Chondrocyte (in vitro differentiated cells): ENCODE measurements around the gene SLC46A1. TPM values are rescaled to one million over a fixed set of nuclear protein-coding genes. Genes with fewer than 3 reads are reported as not detected.

Experiments used
- DNase-seq: peaks from one replicate; pipeline ENCODE4 v3.0.0; 2021; ENCODE audit warnings: mixed read lengths, low spot score
- H3K27ac Mint-ChIP-seq: one replicate; pipeline ENCODE4 v1.8.0; 2021; ENCODE audit warnings: mild to moderate bottlenecking, moderate library complexity, mixed read lengths; ENCODE audit not compliant: unreplicated experiment
- H3K27me3 Mint-ChIP-seq: 2 replicates; pipeline ENCODE4 v1.8.0; 2021; ENCODE audit warnings: low read depth, mixed read lengths
- H3K36me3 Mint-ChIP-seq: 2 replicates; pipeline ENCODE4 v1.8.0; 2021; ENCODE audit warnings: low read depth, mixed read lengths
- H3K4me1 Mint-ChIP-seq: 2 replicates; pipeline ENCODE4 v1.8.0; 2021; ENCODE audit warnings: low read depth, mild to moderate bottlenecking, mixed read lengths
- H3K4me3 Mint-ChIP-seq: one replicate; pipeline ENCODE4 v1.8.0; 2021; ENCODE audit warnings: mild to moderate bottlenecking, moderate library complexity, mixed read lengths; ENCODE audit not compliant: unreplicated experiment
- H3K9me3 Mint-ChIP-seq: 2 replicates; pipeline ENCODE4 v1.8.0; 2021; ENCODE audit warnings: low read depth, mixed read lengths
- CTCF ChIP-seq: fragments of 200-600 bp; sonication (generic); IDR thresholded peaks from 2 replicates; pipeline ENCODE4 v1.5.0; 2021; ENCODE audit warnings: antibody characterized with exemption, mild to moderate bottlenecking, moderate library complexity
- total RNA-seq: library from RNA; stranded (reverse); gene quantifications from 3 replicates; pipeline ENCODE4 v1.2.1, GENCODE V29; 2021

Gene SLC46A1
- total RNA-seq, 1 donor from 2014 or later = 12.7 TPM

- peaks cover 27% of the 10 kb centered on the region for H3K27me3 Mint-ChIP-seq
- H3K4me3 Mint-ChIP-seq = no peak overlapping the region
- no peak overlapping the region for H3K27ac Mint-ChIP-seq
- no peaks in the 10 kb centered on the region for H3K9me3 Mint-ChIP-seq
- no peak for DNase-seq
- peak; percentile 82 for TF ChIP-seq CTCF
- H3K36me3 Mint-ChIP-seq = no peaks in the 10 kb centered on the region
- H3K4me1 Mint-ChIP-seq = no peaks in the 10 kb centered on the region
These were observed 10.8 kb upstream of the SLC46A1 start for GRCh38 chr17:28416703-28417311.

GRCh38 chr17:28415886-28416285 is 9.9 kb upstream of the SLC46A1 start:
- Mint-ChIP-seq H3K4me3 (no peak overlapping the region), H3K9me3 (no peaks in the 10 kb centered on the region), H3K27ac (no peak overlapping the region), H3K4me1 (no peaks in the 10 kb centered on the region), H3K36me3 (no peaks in the 10 kb centered on the region), H3K27me3 (peaks cover 31% of the 10 kb centered on the region)
- no peak for TF ChIP-seq CTCF
- DNase-seq = no peak

GRCh38 chr17:28413804-28414203 is 7.8 kb upstream of the SLC46A1 start:
- Mint-ChIP-seq H3K4me3 (no peak overlapping the region), H3K36me3 (no peaks in the 10 kb centered on the region), H3K4me1 (no peaks in the 10 kb centered on the region), H3K27ac (no peak overlapping the region), H3K27me3 (peaks cover 29% of the 10 kb centered on the region), H3K9me3 (no peaks in the 10 kb centered on the region)
- TF ChIP-seq CTCF = no peak
- no peak for DNase-seq

GRCh38 chr17:28412099-28412498 is 6.1 kb upstream of the SLC46A1 start:
- TF ChIP-seq CTCF = no peak
- H3K27me3 Mint-ChIP-seq = peaks cover 29% of the 10 kb centered on the region
- H3K4me1 Mint-ChIP-seq = no peaks in the 10 kb centered on the region
- H3K9me3 Mint-ChIP-seq = no peaks in the 10 kb centered on the region
- no peak overlapping the region for H3K4me3 Mint-ChIP-seq
- H3K36me3 Mint-ChIP-seq = no peaks in the 10 kb centered on the region
- DNase-seq = no peak
- H3K27ac Mint-ChIP-seq = no peak overlapping the region

GRCh38 chr17:28407974-28408306 is 1.9 kb upstream of the SLC46A1 start:
- Mint-ChIP-seq H3K9me3 (no peaks in the 10 kb centered on the region), H3K27me3 (peaks cover 9% of the 10 kb centered on the region), H3K36me3 (no peaks in the 10 kb centered on the region), H3K27ac (no peak overlapping the region), H3K4me3 (no peak overlapping the region), H3K4me1 (peaks cover 21% of the 10 kb centered on the region)
- TF ChIP-seq CTCF = no peak
- no peak for DNase-seq
